EH (cell line): ENCODE results near the gene ATP8B4.
"Not testable (repeated sequence)": the region's sequence is repeated elsewhere in the genome, so short reads cannot be mapped to it uniquely, and the experiment has no call there.

ENCODE experiments used
- DNase-seq: peaks from one replicate; pipeline ENCODE4 v3.0.0-alpha.2; 2015; ENCODE audit warnings: low read depth

The ATP8B4 gene, protein sequence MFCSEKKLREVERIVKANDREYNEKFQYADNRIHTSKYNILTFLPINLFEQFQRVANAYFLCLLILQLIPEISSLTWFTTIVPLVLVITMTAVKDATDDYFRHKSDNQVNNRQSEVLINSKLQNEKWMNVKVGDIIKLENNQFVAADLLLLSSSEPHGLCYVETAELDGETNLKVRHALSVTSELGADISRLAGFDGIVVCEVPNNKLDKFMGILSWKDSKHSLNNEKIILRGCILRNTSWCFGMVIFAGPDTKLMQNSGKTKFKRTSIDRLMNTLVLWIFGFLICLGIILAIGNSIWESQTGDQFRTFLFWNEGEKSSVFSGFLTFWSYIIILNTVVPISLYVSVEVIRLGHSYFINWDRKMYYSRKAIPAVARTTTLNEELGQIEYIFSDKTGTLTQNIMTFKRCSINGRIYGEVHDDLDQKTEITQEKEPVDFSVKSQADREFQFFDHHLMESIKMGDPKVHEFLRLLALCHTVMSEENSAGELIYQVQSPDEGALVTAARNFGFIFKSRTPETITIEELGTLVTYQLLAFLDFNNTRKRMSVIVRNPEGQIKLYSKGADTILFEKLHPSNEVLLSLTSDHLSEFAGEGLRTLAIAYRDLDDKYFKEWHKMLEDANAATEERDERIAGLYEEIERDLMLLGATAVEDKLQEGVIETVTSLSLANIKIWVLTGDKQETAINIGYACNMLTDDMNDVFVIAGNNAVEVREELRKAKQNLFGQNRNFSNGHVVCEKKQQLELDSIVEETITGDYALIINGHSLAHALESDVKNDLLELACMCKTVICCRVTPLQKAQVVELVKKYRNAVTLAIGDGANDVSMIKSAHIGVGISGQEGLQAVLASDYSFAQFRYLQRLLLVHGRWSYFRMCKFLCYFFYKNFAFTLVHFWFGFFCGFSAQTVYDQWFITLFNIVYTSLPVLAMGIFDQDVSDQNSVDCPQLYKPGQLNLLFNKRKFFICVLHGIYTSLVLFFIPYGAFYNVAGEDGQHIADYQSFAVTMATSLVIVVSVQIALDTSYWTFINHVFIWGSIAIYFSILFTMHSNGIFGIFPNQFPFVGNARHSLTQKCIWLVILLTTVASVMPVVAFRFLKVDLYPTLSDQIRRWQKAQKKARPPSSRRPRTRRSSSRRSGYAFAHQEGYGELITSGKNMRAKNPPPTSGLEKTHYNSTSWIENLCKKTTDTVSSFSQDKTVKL

GRCh38 chr15:50119063-50120040 is at the start of gene ATP8B4:
Gene ATP8B4 (minus strand): TSS chr15:50119233. CDS start chr15:50106966, 12,267 bp downstream.
- no peak for DNase-seq

DNA sequence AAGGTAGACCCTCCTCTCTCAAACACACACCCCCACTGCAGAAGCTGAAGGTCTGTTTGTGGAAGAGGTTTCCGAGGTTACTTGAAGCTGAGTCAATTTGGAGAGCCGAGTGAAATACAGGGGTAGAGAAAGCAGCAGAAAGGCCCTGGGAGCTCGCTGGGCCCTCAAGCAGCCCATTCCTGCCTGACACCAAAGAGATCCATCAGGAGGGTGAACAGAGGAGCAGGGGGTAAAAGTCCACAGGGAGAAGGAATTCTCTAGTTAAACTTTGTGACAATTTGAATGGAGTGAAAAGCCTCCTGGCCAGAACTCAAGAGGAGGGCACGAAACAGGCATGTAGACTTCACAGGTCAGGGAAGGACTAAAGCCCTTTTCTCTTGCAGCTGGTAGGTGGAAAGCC is 49.3 kb upstream of the ATP8B4 start:
- DNase-seq, result no peak

DNA sequence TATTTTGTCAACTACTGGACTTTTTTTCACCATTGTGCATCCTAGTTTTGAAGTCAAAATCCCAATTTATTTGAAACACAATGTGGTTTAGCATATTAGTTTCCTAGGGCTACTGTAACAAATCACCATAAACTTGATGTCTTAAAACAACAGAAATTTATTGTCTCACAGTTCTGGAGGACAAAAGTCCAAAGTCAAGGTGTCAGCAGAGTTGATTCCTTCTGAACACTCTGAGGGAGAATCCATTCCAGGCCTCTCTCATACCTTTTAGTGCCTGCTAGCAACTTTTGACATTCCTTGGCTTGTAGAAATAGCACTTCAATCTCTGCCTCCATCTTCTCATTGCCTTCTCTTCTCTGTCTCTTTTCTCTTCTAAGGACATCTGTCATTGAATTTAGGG is 48.1 kb upstream of the ATP8B4 start:
- DNase-seq, result no peak

GRCh38 chr15:50166216-50166615 is 47.2 kb upstream of the ATP8B4 start:
- peak; percentile 89 for DNase-seq

GRCh38 chr15:50164458-50164857 is 45.4 kb upstream of the ATP8B4 start:
- DNase-seq, result peak; percentile 56

DNA sequence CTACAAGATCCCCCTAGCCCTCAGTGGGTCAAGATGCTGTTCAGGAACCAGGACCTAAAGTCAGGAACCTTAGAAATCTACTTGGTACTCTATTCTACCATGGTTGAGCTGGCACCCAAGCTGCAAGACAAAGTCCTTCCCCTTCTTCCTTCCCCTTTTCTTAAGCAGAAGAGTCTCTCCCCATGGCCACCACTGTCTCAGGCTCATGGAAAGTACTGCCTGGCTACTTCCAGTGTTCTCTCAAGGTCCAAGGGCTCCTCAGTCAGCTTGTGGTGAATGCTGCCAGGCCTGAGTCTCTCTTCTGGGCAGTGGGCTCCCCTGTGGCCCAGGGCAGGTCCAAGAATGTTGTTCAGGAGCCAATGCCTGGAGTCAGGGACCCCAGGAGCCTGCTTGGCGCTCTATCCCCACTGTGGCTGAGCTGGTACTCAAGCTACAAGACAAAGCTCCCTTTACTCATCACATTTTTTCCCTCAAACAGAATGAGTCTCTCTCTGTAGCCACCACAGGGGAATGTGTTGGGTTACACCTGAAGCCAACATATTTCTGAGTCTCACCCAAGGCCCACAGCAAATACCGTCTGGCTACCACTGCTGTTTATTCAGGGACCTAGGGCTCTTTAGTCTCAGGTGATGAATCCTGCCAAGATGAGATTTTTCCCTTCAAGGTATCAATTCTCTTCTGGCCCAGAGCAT is 44.8 kb upstream of the ATP8B4 start:
- no peak for DNase-seq

DNA sequence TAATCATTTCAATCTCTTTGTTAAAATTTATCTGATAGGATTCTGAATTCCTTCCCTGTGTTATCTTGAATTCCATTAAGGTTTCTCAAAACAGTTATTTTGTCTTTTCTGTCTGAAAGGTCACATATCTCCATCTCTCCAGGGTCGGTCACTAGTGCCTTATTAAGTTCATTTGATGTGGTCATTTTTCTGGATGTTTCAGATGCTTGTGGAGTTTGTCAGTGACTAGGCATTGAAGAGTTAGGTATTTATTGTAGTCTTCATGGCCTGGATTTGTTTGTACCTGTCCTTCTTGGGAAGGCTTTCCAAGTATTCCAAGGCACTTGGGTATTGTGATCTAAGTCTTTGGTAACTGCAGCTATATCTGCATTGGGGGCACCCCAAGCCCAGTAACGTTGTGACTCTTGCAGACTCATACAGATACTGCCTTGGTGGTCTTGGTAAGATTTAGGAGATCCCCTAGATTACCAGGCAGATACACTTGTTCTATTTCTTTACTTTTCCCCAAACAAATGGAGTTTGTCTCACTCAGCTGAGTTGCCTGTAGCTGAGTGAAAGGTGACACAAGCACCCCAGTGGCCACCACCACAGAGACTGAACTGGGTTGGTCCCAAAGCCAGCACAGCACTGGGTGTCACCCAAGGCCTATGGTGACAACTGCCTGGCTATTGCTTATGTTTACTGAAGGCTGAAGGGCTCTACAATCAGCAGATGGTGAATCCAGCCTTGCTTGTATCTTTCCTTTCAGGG is 44.1 kb upstream of the ATP8B4 start:
- peak; percentile 60 for DNase-seq

- not testable (repeated sequence) for DNase-seq
These were observed 39.2 kb upstream of the ATP8B4 start for GRCh38 chr15:50158236-50158635.

- no peak for DNase-seq
These were observed 32.4 kb upstream of the ATP8B4 start for GRCh38 chr15:50151476-50151875.

- no peak for DNase-seq
These were observed 31.8 kb upstream of the ATP8B4 start for GRCh38 chr15:50150851-50151250.

DNA sequence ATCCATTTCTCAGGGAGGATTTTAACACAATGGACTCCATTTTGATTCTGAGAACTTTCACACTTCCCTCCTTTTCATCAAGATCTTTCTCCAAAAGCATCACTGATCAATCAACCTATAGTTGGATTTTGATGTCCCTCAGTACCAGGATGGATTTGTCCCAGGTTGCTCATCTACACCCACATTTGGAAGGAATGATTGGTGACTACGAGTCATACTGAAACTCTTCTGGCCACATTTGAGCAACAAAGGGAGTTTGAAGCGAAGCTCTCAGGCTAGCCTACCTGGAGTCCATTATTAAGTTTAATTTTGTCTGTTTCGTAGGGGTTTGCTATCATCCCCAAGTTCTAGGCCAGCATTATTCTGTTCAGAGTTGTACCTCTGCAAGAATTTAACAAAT is 31.3 kb upstream of the ATP8B4 start:
- DNase-seq, result no peak

DNA sequence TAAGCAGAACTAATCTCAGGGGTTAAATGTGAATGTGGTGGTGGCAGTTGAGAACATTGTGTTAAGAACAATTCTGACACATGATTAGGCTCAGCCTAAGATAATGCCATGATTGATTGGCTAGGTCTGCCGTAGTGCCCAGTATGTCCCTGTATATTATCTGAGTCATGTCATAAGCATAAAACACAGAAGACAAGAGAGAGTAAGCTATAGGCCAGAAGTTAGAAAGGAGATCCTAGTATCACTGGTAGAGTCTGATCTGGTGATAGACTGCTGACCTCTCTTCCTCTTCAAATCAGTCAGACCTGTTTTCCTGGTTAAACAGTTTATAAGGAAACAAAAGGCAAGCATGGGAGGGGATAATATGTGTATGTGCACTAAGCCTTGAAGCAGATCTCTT is 30.1 kb upstream of the ATP8B4 start:
- DNase-seq, result no peak

DNA sequence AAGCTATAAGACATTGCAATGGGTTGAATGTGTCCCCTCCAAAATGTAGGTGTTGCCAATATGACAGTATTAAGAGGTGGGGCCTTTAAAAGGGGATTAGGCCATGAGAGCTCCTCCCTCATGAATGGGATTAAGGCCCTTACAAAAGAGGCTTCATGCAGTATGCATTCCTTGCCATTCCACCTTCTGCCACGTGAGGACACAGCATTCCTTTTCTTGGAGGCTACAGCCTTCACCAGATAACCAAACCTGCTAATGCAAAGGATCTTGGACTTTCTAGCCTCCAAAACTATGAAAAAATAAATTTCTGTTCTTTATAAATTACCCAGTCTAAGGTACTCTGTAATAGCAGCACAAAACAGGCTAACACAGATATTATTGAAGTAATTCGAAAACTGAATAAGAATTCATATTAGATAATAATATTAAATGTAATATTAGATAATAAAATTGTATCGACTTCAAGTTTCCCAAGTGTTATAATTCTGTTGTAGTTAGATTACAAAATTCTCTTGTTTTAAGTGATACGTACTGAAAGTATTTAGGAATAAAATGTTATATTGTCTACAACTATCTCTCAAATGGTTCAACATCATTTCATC is 29.4 kb upstream of the ATP8B4 start:
- DNase-seq, result peak; percentile 70

GRCh38 chr15:50146632-50147031 is 27.6 kb upstream of the ATP8B4 start:
- peak; percentile 20 for DNase-seq

GRCh38 chr15:50145451-50145872 is 26.4 kb upstream of the ATP8B4 start:
- peak; percentile 84 for DNase-seq

DNA sequence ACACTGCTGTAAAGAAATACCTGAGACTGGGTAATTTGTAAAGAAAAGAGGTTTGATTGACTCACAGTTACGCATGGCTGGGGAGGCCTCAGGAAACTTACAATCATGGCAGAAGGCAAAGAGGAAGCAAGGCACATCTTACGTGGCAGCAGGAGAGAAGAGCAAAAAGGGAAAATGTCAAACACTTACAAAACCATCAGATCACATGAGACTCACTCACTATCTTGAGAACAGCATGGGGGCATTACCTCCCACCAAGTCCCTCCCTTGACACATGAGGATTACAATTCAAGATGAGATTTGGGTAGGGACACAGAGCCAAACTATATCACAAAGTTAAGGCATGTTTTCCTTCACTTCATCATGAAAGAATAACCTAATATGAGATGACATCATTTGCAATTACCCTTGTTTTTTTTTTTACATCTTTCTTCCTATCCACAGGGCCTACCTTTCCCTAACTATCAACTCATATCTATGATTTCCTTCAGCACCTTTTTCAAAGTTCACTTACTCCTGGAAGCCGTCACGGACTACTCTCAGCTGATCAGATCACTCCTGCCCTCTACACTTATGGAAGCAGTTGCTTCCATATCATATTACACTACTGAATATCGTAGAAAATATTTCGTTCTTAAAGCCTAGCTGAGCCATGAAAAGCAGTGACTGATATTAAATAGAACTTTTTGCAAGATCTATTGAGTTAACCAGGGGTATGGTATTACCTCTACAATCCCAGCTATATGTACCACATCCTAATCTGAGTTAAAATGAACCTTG is 25.5 kb upstream of the ATP8B4 start:
- DNase-seq, result no peak

- no peak for DNase-seq
These were observed 24.3 kb upstream of the ATP8B4 start for GRCh38 chr15:50143255-50143860.

DNA sequence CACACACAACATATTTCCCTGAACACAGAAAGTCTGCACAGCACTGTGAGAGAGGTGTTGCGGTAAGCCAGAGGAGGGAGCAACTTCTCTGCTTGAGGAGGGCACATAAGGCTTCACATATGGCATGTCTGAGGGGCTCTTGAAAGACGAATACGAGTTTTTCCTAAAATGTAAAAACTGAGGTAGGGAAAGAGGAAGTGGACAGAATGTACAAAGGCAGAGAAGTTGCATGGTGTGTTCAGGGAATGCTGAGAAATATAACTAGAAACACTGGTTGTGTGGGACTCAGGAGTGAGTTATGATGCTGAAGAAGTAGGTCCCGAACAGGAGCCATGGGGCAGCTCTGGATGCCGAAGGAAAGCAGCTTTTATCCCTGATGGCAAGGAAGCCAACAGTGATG is 22.8 kb upstream of the ATP8B4 start:
- DNase-seq, result no peak
